ENCODE measurements around the gene NTN5.
"Not testable (repeated sequence)": the region's sequence is repeated elsewhere in the genome, so short reads cannot be mapped to it uniquely, and the experiment has no call there.

NTN5 gene

GRCh38 chr19:48642862-48643261, 30.0 kb downstream of the NTN5 start:
- no peak for DNase-seq

- no peak for DNase-seq
Observed at GRCh38 chr19:48641850-48642249, 31.0 kb downstream of the NTN5 start.

GRCh38 chr19:48639483-48640375, 33.1 kb downstream of the NTN5 start:
- DNase-seq: no peak

- no peak for DNase-seq
Observed at GRCh38 chr19:48638831-48639381, 33.9 kb downstream of the NTN5 start.

- DNase-seq: peak; percentile 90
Observed at GRCh38 chr19:48637948-48638830, 34.6 kb downstream of the NTN5 start.

GRCh38 chr19:48637449-48637947, 35.3 kb downstream of the NTN5 start:
- peak; percentile 98 for DNase-seq

- DNase-seq: no peak
Observed at GRCh38 chr19:48636859-48637448, 35.9 kb downstream of the NTN5 start, which contains the start of gene DBP. Gene DBP, minus strand, starts transcription at chr19:48637379. Its CDS starts 385 bp downstream, at chr19:48636994.

GRCh38 chr19:48635966-48636858, 36.6 kb downstream of the NTN5 start:
- no peak for DNase-seq

- no peak for DNase-seq
Observed at GRCh38 chr19:48635263-48635965, 37.4 kb downstream of the NTN5 start.

- peak; percentile 91 for DNase-seq
Observed at GRCh38 chr19:48634424-48635262, 38.2 kb downstream of the NTN5 start.

- no peak for DNase-seq
Observed at GRCh38 chr19:48634036-48634342, 38.8 kb downstream of the NTN5 start.

GRCh38 chr19:48633148-48634035, 39.4 kb downstream of the NTN5 start:
- no peak for DNase-seq

GRCh38 chr19:48632692-48633147, 40.1 kb downstream of the NTN5 start:
- DNase-seq: no peak

- DNase-seq: not testable (repeated sequence)
Observed at GRCh38 chr19:48632286-48632685, 40.5 kb downstream of the NTN5 start.

GRCh38 chr19:48631225-48631624, 41.6 kb downstream of the NTN5 start:
- DNase-seq: no peak

- no peak for DNase-seq
Observed at GRCh38 chr19:48630296-48631063, 42.3 kb downstream of the NTN5 start.

- no peak for DNase-seq
Observed at GRCh38 chr19:48629599-48630295, 43.1 kb downstream of the NTN5 start.

GRCh38 chr19:48629297-48629598, 43.6 kb downstream of the NTN5 start:
- no peak for DNase-seq

Measured in NCI-H446 treated with DMSO at 0.1 percent for 48 hours (cell line).